SK-N-SH (cell line): ENCODE results near the gene FMN1. TPM values are rescaled to one million over a fixed set of nuclear protein-coding genes. Genes with fewer than 3 reads are reported as not detected.
A peak's percentile ranks its signal among the peaks of the same experiment; 100 is the strongest.

Source experiments
- CTCF ChIA-PET: fragments of 300-600, 350-600 bp; formaldehyde crosslinking; extraction: SDS; loops from one replicate; lab custom pipeline; 2021; lab: Yijun Ruan, JAX
- POLR2A ChIA-PET: fragments of 350-600 bp; sonication (Branson Sonifier 250); formaldehyde crosslinking; extraction: SDS; loops from one replicate; lab custom pipeline; 2020; ENCODE audit warnings: antibody characterized with exemption, inconsistent platforms; lab: Yijun Ruan, JAX
- DNase-seq: peaks from one replicate; pipeline ENCODE4 v3.0.0; 2012
- H2AFZ ChIP-seq: fragments of 200-600 bp; sonication (generic); 2 replicates; pipeline ENCODE4 v1.8.1; 2016; ENCODE audit warnings: antibody characterized with exemption, mild to moderate bottlenecking, low read depth
- H3F3A ChIP-seq: fragments of 200-600 bp; sonication (generic); replicated peaks from 2 replicates; pipeline ENCODE3; 2016; ENCODE audit warnings: antibody characterized with exemption, mild to moderate bottlenecking; ENCODE audit not compliant: insufficient read depth
- H3K27ac ChIP-seq, 2 experiments: fragments of 200-500 bp in 1 of 2; fragments of 200-600 bp in 1 of 2; sonication (Bioruptor generic) in 1 of 2; sonication (generic), shearing (Covaris generic) in 1 of 2; 2 replicates each; pipeline versions ENCODE4 v1.5.1 to v1.6.1; 2014 to 2016; ENCODE audit warnings: low read depth in 2 of 2, inconsistent platforms in 1 of 2, low read length in 1 of 2, mild to moderate bottlenecking in 1 of 2, mixed read lengths in 1 of 2
- H3K27me3 ChIP-seq: fragments of 200-600 bp; sonication (generic), shearing (Covaris generic); 2 replicates; pipeline ENCODE4 v1.6.1; 2016; ENCODE audit warnings: mixed run types; ENCODE audit not compliant: insufficient read depth
- H3K36me3 ChIP-seq, 2 experiments: fragments of 200-500 bp in 1 of 2; fragments of 200-600 bp in 1 of 2; sonication (Bioruptor generic) in 1 of 2; sonication (generic) in 1 of 2; replicated peaks in 1 of 2; 2 replicates each; pipeline versions ENCODE3 to v1.5.1; 2014 to 2016; ENCODE audit warnings: low read length in 1 of 2, mild to moderate bottlenecking in 1 of 2; ENCODE audit not compliant: insufficient read depth in 2 of 2, control insufficient read depth in 1 of 2
- H3K4me1 ChIP-seq, 2 experiments: fragments of 200-500 bp in 1 of 2; fragments of 200-600 bp in 1 of 2; sonication (Bioruptor generic) in 1 of 2; sonication (generic), shearing (Covaris generic) in 1 of 2; 2 replicates each; pipeline versions ENCODE4 v1.5.1 to v1.6.1; 2014 to 2016; ENCODE audit warnings: low read depth in 1 of 2, low read length in 1 of 2, mixed run types in 1 of 2; ENCODE audit not compliant: insufficient read depth in 2 of 2, control insufficient read depth in 1 of 2
- H3K4me2 ChIP-seq: fragments of 200-600 bp; sonication (generic), shearing (Covaris generic); 2 replicates; pipeline ENCODE4 v1.6.1; 2017; ENCODE audit warnings: mixed run types
- H3K4me3 ChIP-seq, 2 experiments: fragments of 200-500 bp in 1 of 2; fragments of 200-600 bp in 1 of 2; sonication (Bioruptor generic) in 1 of 2; sonication (generic), shearing (Covaris generic) in 1 of 2; 2 replicates each; pipeline versions ENCODE4 v1.5.1 to v1.8.1; 2014 to 2016; ENCODE audit warnings: low read depth in 2 of 2, inconsistent platforms in 1 of 2, low read length in 1 of 2, mild to moderate bottlenecking in 1 of 2, mixed read lengths in 1 of 2, moderate library complexity in 1 of 2
- H3K79me2 ChIP-seq: fragments of 200-600 bp; sonication (generic); 2 replicates; pipeline ENCODE4 v1.8.1; 2017; ENCODE audit warnings: mild to moderate bottlenecking; ENCODE audit not compliant: insufficient read depth
- H3K9ac ChIP-seq: fragments of 200-600 bp; sonication (generic); 2 replicates; pipeline ENCODE4 v1.6.1; 2017; ENCODE audit warnings: mixed run types
- H3K9me2 ChIP-seq: fragments of 200-600 bp; sonication (generic); 2 replicates; pipeline ENCODE4 v1.6.1; 2017; ENCODE audit warnings: mixed run types
- H3K9me3 ChIP-seq: fragments of 200-600 bp; sonication (generic); 2 replicates; pipeline ENCODE4 v1.6.1; 2017; ENCODE audit warnings: mixed run types, mild to moderate bottlenecking, moderate library complexity
- H4K20me1 ChIP-seq: fragments of 200-600 bp; sonication (generic); 2 replicates; pipeline ENCODE4 v1.6.1; 2017; ENCODE audit warnings: mild to moderate bottlenecking, mixed run types; ENCODE audit not compliant: insufficient read depth
- CHD2 ChIP-seq: fragments of 150-350 bp; IDR thresholded peaks from 2 replicates; pipeline ENCODE4 v1.6.1; 2018; ENCODE audit warnings: low read length; ENCODE audit not compliant: partially characterized antibody
- FOSL2 ChIP-seq: IDR thresholded peaks from 2 replicates; pipeline ENCODE4 v1.4.0; 2012; ENCODE audit warnings: low read depth, mild to moderate bottlenecking, moderate library complexity, borderline replicate concordance
- FOXJ3 ChIP-seq: sonication (generic); formaldehyde crosslinking; IDR thresholded peaks from 2 replicates; pipeline ENCODE4 v1.5.1; 2020; ENCODE audit warnings: mild to moderate bottlenecking, missing genetic modification reagents
- JUND ChIP-seq: IDR thresholded peaks from 2 replicates; pipeline ENCODE4 v1.4.0; 2012
- MEF2A ChIP-seq: IDR thresholded peaks from 2 replicates; pipeline ENCODE4 v1.4.0; 2012; ENCODE audit warnings: low read depth, borderline replicate concordance
- MXI1 ChIP-seq: IDR thresholded peaks from 2 replicates; pipeline ENCODE4 v1.6.1; 2012; ENCODE audit warnings: mild to moderate bottlenecking, low read depth, low read length, improper control_type of control experiment
- NFIC ChIP-seq: IDR thresholded peaks from 2 replicates; pipeline ENCODE4 v1.4.0; 2012; ENCODE audit warnings: borderline replicate concordance
- NRF1 ChIP-seq: IDR thresholded peaks from 2 replicates; pipeline ENCODE4 v1.6.1; 2012; ENCODE audit warnings: low read depth, mild to moderate bottlenecking, low read length
- POLR2AphosphoS5 ChIP-seq: IDR thresholded peaks from 2 replicates; pipeline ENCODE4 v1.6.1; 2012; ENCODE audit warnings: low read depth, low read length
- RAD21 ChIP-seq: IDR thresholded peaks from 2 replicates; pipeline ENCODE4 v1.6.1; 2012; ENCODE audit warnings: mild to moderate bottlenecking, low read length
- RXRA ChIP-seq: IDR thresholded peaks from 2 replicates; pipeline ENCODE4 v1.4.0; 2012; ENCODE audit warnings: low read depth, mild to moderate bottlenecking, borderline replicate concordance
- SIN3A ChIP-seq: IDR thresholded peaks from 2 replicates; pipeline ENCODE4 v1.6.1; 2012; ENCODE audit warnings: low read depth, mild to moderate bottlenecking, low read length, moderate library complexity, borderline replicate concordance
- TCF12 ChIP-seq: IDR thresholded peaks from 2 replicates; pipeline ENCODE4 v1.4.0; 2012
- WGBS: methylation state at CpG from one replicate; pipeline ENCODE4 v1.1.6; 2017; ENCODE audit warnings: low lambda C conversion rate; 5-methylcytosine and 5-hydroxymethylcytosine counted together
- polyA plus RNA-seq, 3 experiments: library from polyadenylated mRNA; depleted of rRNA; stranded (reverse); fragments of >200 nt; gene quantifications; 2 replicates each; pipeline ENCODE4 v1.2.3, GENCODE V29; 2012
- TF ChIP-seq, protein P1 (sequence below): IDR thresholded peaks from 2 replicates; pipeline ENCODE4 v1.4.0; 2012; ENCODE audit warnings: low read depth, borderline replicate concordance
- TF ChIP-seq, protein P2 (sequence below): IDR thresholded peaks from 2 replicates; pipeline ENCODE4; 2012
- TF ChIP-seq, protein P3 (sequence below): fragments of 150-350 bp; IDR thresholded peaks from 2 replicates; pipeline ENCODE4 v1.6.1; 2016; ENCODE audit warnings: mild to moderate bottlenecking, low read depth, low read length
- TF ChIP-seq, protein P4 (sequence below): fragments of 150-350 bp; IDR thresholded peaks from 2 replicates; pipeline ENCODE4 v1.6.1; 2017; ENCODE audit warnings: antibody characterized with exemption, low read length, low read depth, borderline replicate concordance

Gene FMN1
- polyA plus RNA-seq, 1 of the 3 experiments (the other 2 are of a cell fraction), result 9.1 TPM

DNA sequence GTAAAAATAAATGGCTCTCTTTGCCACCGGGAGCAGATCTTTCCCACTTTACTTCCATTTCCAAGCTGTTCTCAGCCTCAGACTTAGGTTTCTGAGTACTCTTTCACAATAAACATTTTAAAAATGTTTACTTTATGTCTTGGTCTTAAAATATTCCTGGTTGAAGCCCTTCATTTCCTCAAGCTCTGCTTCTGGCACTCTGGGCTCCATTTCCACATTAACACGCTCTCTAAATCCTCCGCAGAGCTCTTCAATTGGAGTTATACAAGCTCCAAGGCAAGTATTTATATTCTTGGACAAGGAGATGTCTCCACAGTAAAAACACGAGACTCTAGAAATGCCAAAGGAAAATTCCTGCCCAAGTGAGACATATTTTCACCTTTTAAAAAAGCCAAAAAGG is 307.4 kb downstream of the FMN1 start:
- no peaks in the 10 kb centered on the region for H3K9me2 ChIP-seq
- CTCF ChIA-PET, result interaction anchor here (0.9 to 1.4 kb wide), 3 partner anchors 17 to 225 kb away, joined by 3 to 4 read pairs (median 3); no protein-coding TSS in a partner anchor
- no peaks in the 10 kb centered on the region for H3K9me3 ChIP-seq
- POLR2A ChIA-PET, result interaction anchor here (0.5 kb wide), 1 partner anchor 360 kb away, joined by 5 read pairs; no protein-coding TSS in a partner anchor
- no peaks in the 10 kb centered on the region for H3K27me3 ChIP-seq
- no peak overlapping the region for H3K4me3 ChIP-seq
- 98% methylated on average over 4 of the region's 4 CpGs for WGBS
- H3K27ac ChIP-seq, result peak overlapping the region in 1 of 2 experiments; percentile 3; a peak in 1 of 4 replicates
- H3K4me1 ChIP-seq, result no peaks in the 10 kb centered on the region
- no peak overlapping the region for H3K4me2 ChIP-seq
- peaks cover 26 to 84% of the 10 kb centered on the region in 2 experiments for H3K36me3 ChIP-seq
- no peaks in the 10 kb centered on the region for H3K79me2 ChIP-seq
- no peaks in the 10 kb centered on the region for H4K20me1 ChIP-seq
- no peak for DNase-seq
- H3F3A ChIP-seq, result peaks cover 35% of the 10 kb centered on the region
- TF ChIP-seq NRF1 (no peak), MXI1 (no peak), CHD2 (no peak), POLR2AphosphoS5 (no peak), FOXJ3 (CRISPR knock-in tag) (no peak), TCF12 (no peak), SIN3A (no peak), RXRA (no peak), RAD21 (no peak), NFIC (no peak), MEF2A (no peak), JUND (no peak), FOSL2 (no peak)
- TF ChIP-seq, protein P1, sequence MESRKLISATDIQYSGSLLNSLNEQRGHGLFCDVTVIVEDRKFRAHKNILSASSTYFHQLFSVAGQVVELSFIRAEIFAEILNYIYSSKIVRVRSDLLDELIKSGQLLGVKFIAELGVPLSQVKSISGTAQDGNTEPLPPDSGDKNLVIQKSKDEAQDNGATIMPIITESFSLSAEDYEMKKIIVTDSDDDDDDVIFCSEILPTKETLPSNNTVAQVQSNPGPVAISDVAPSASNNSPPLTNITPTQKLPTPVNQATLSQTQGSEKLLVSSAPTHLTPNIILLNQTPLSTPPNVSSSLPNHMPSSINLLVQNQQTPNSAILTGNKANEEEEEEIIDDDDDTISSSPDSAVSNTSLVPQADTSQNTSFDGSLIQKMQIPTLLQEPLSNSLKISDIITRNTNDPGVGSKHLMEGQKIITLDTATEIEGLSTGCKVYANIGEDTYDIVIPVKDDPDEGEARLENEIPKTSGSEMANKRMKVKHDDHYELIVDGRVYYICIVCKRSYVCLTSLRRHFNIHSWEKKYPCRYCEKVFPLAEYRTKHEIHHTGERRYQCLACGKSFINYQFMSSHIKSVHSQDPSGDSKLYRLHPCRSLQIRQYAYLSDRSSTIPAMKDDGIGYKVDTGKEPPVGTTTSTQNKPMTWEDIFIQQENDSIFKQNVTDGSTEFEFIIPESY, result no peak
- TF ChIP-seq, protein P2, sequence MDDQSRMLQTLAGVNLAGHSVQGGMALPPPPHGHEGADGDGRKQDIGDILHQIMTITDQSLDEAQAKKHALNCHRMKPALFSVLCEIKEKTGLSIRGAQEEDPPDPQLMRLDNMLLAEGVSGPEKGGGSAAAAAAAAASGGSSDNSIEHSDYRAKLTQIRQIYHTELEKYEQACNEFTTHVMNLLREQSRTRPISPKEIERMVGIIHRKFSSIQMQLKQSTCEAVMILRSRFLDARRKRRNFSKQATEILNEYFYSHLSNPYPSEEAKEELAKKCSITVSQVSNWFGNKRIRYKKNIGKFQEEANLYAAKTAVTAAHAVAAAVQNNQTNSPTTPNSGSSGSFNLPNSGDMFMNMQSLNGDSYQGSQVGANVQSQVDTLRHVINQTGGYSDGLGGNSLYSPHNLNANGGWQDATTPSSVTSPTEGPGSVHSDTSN, result no peak
- TF ChIP-seq, protein P3, sequence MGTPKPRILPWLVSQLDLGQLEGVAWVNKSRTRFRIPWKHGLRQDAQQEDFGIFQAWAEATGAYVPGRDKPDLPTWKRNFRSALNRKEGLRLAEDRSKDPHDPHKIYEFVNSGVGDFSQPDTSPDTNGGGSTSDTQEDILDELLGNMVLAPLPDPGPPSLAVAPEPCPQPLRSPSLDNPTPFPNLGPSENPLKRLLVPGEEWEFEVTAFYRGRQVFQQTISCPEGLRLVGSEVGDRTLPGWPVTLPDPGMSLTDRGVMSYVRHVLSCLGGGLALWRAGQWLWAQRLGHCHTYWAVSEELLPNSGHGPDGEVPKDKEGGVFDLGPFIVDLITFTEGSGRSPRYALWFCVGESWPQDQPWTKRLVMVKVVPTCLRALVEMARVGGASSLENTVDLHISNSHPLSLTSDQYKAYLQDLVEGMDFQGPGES, result no peak
- TF ChIP-seq, protein P4, sequence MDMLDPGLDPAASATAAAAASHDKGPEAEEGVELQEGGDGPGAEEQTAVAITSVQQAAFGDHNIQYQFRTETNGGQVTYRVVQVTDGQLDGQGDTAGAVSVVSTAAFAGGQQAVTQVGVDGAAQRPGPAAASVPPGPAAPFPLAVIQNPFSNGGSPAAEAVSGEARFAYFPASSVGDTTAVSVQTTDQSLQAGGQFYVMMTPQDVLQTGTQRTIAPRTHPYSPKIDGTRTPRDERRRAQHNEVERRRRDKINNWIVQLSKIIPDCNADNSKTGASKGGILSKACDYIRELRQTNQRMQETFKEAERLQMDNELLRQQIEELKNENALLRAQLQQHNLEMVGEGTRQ, result no peak
- TF ChIP-seq, all 33 proteins: peak for 0
- no peak overlapping the region for H2AFZ ChIP-seq
- no peak overlapping the region for H3K9ac ChIP-seq
